H9 (cell line): ENCODE results near the gene ADIG. TPM values are rescaled to one million over a fixed set of nuclear protein-coding genes. Genes with fewer than 3 reads are reported as not detected.

ENCODE experiments used
- DNase-seq: peaks from one replicate; pipeline ENCODE4 v3.0.0-alpha.2; 2017
- H2AFZ ChIP-seq: one replicate; pipeline ENCODE4 v1.6.1; 2013; ENCODE audit warnings: mild to moderate bottlenecking, low read length, control low read depth, moderate library complexity
- H2AK5ac ChIP-seq: 2 replicates; pipeline ENCODE4 v1.6.1; 2013; ENCODE audit warnings: low read length, control low read depth, mixed read lengths; ENCODE audit not compliant: insufficient read length
- H2BK120ac ChIP-seq: one replicate; pipeline ENCODE4 v1.6.1; 2013; ENCODE audit warnings: low read depth, mild to moderate bottlenecking, low read length, control low read depth, inconsistent platforms; ENCODE audit not compliant: poor library complexity, severe bottlenecking
- H2BK12ac ChIP-seq: 2 replicates; pipeline ENCODE4 v1.6.1; 2013; ENCODE audit warnings: low read length, control low read depth, mixed read lengths, low read depth; ENCODE audit not compliant: insufficient read length
- H2BK15ac ChIP-seq: 2 replicates; pipeline ENCODE4 v1.6.1; 2013; ENCODE audit warnings: low read depth, low read length, control low read depth
- H2BK20ac ChIP-seq: one replicate; pipeline ENCODE4 v1.6.1; 2013; ENCODE audit warnings: low read depth, mild to moderate bottlenecking, low read length, control low read depth, inconsistent platforms; ENCODE audit not compliant: poor library complexity, severe bottlenecking
- H2BK5ac ChIP-seq: 2 replicates; pipeline ENCODE4 v1.6.1; 2013; ENCODE audit warnings: low read length, control low read depth, mixed read lengths; ENCODE audit not compliant: insufficient read length
- H3K14ac ChIP-seq: 2 replicates; pipeline ENCODE4 v1.6.1; 2013; ENCODE audit warnings: low read length, control low read depth; ENCODE audit not compliant: insufficient read depth
- H3K18ac ChIP-seq: 2 replicates; pipeline ENCODE4 v1.6.1; 2013; ENCODE audit warnings: low read depth, mild to moderate bottlenecking, mixed read lengths, low read length, control low read depth; ENCODE audit not compliant: insufficient read length
- H3K23ac ChIP-seq: 2 replicates; pipeline ENCODE4 v1.6.1; 2013; ENCODE audit warnings: low read length, control low read depth, mixed read lengths, low read depth; ENCODE audit not compliant: insufficient read length
- H3K23me2 ChIP-seq: 2 replicates; pipeline ENCODE4 v1.6.1; 2013; ENCODE audit warnings: low read depth, mild to moderate bottlenecking, mixed read lengths, low read length, control low read depth; ENCODE audit not compliant: insufficient read length, poor library complexity, severe bottlenecking
- H3K27ac ChIP-seq: 2 replicates; pipeline ENCODE4 v1.5.1; 2013; ENCODE audit warnings: low read length, control low read depth, mixed read lengths, low read depth; ENCODE audit not compliant: insufficient read length
- H3K27me3 ChIP-seq: 2 replicates; pipeline ENCODE4 v1.6.1; 2013; ENCODE audit warnings: low read length, control low read depth, inconsistent platforms; ENCODE audit not compliant: insufficient read depth
- H3K4ac ChIP-seq: 2 replicates; pipeline ENCODE4 v1.6.1; 2013; ENCODE audit warnings: low read depth, mild to moderate bottlenecking, control low read depth, inconsistent platforms, low read length, moderate library complexity
- H3K4me1 ChIP-seq: 2 replicates; pipeline ENCODE4 v1.6.1; 2013; ENCODE audit warnings: low read length, control low read depth, inconsistent platforms; ENCODE audit not compliant: insufficient read depth
- H3K4me2 ChIP-seq: 2 replicates; pipeline ENCODE4 v1.6.1; 2013; ENCODE audit warnings: low read length, control low read depth, mixed read lengths; ENCODE audit not compliant: insufficient read length, insufficient read depth
- H3K56ac ChIP-seq: 2 replicates; pipeline ENCODE4 v1.6.1; 2013; ENCODE audit warnings: low read depth, mild to moderate bottlenecking, mixed read lengths, low read length, control low read depth; ENCODE audit not compliant: insufficient read length
- H3K79me1 ChIP-seq: 2 replicates; pipeline ENCODE4 v1.6.1; 2013; ENCODE audit warnings: low read depth, mild to moderate bottlenecking, moderate library complexity, low read length, control low read depth, inconsistent platforms; ENCODE audit not compliant: insufficient read depth, poor library complexity, severe bottlenecking
- H3K79me2 ChIP-seq: 2 replicates; pipeline ENCODE4 v1.6.1; 2013; ENCODE audit warnings: low read length, control low read depth, inconsistent platforms; ENCODE audit not compliant: insufficient read depth
- H3K9ac ChIP-seq: 2 replicates; pipeline ENCODE4 v1.6.1; 2013; ENCODE audit warnings: low read length, control low read depth, mixed read lengths; ENCODE audit not compliant: insufficient read length; ENCODE audit errors: extremely low read depth
- H3K9me3 ChIP-seq: one replicate; pipeline ENCODE4 v1.6.1; 2013; ENCODE audit warnings: low read depth, low read length, inconsistent platforms; ENCODE audit not compliant: control insufficient read depth
- H3T11ph ChIP-seq: one replicate; pipeline ENCODE4 v1.6.1; 2013; ENCODE audit warnings: mild to moderate bottlenecking, low read length, control low read depth, inconsistent platforms
- H4K20me1 ChIP-seq: one replicate; pipeline ENCODE4 v1.6.1; 2013; ENCODE audit not compliant: control insufficient read depth, insufficient read length, insufficient read depth
- H4K5ac ChIP-seq: 2 replicates; pipeline ENCODE4 v1.6.1; 2013; ENCODE audit warnings: low read depth, mild to moderate bottlenecking, mixed read lengths, low read length, control low read depth; ENCODE audit not compliant: insufficient read length
- H4K8ac ChIP-seq: replicated peaks from 2 replicates; pipeline ENCODE4 v1.6.1; 2013; ENCODE audit warnings: low read length, control low read depth, mixed read lengths, low read depth; ENCODE audit not compliant: insufficient read length
- H4K91ac ChIP-seq: 2 replicates; pipeline ENCODE4 v1.6.1; 2013; ENCODE audit warnings: low read depth, mild to moderate bottlenecking, moderate library complexity, mixed read lengths, low read length, control low read depth; ENCODE audit not compliant: insufficient read length
- H3K27ac Mint-ChIP-seq, 3 experiments: 2 replicates in 2 of 3; 3 replicates in 1 of 3; pipeline ENCODE4 v1.8.0; 2020 to 2021; ENCODE audit warnings: mixed read lengths in 3 of 3, mild to moderate bottlenecking in 1 of 3, moderate library complexity in 1 of 3
- H3K27me3 Mint-ChIP-seq: 2 replicates; pipeline ENCODE4 v1.8.0; 2021; ENCODE audit warnings: low read depth, mild to moderate bottlenecking, moderate library complexity, mixed read lengths
- H3K36me3 Mint-ChIP-seq, 3 experiments: 2 replicates in 2 of 3; 3 replicates in 1 of 3; pipeline ENCODE4 v1.8.0; 2020 to 2021; ENCODE audit warnings: low read depth in 3 of 3, mixed read lengths in 3 of 3; ENCODE audit not compliant: insufficient read depth in 1 of 3
- H3K4me1 Mint-ChIP-seq, 2 experiments: 2 replicates each; pipeline ENCODE4 v1.8.0; 2020; ENCODE audit warnings: mixed read lengths in 2 of 2
- H3K4me3 Mint-ChIP-seq, 2 experiments: 2 replicates in 1 of 2; 3 replicates in 1 of 2; pipeline ENCODE4 v1.8.0; 2020 to 2021; ENCODE audit warnings: mild to moderate bottlenecking in 2 of 2, mixed read lengths in 2 of 2, moderate library complexity in 1 of 2
- H3K9me3 Mint-ChIP-seq, 2 experiments: 2 replicates in 1 of 2; 3 replicates in 1 of 2; pipeline ENCODE4 v1.8.0; 2020; ENCODE audit warnings: mild to moderate bottlenecking in 2 of 2, mixed read lengths in 2 of 2, moderate library complexity in 1 of 2
- CTCF ChIP-seq: fragments of 200-600 bp; sonication (generic); conservative IDR thresholded peaks from 3 replicates; pipeline ENCODE4 v1.8.0; 2021; ENCODE audit warnings: antibody characterized with exemption, mild to moderate bottlenecking
- WGBS: extraction: QIAGEN DNeasy Blood & Tissue Kit; methylation state at CpG from one replicate; pipeline ENCODE4 v1.1.7; 2013; ENCODE audit warnings: missing lambda C conversion rate, low lambda C conversion rate, mixed read lengths; ENCODE audit not compliant: insufficient read length; ENCODE audit errors: extremely low coverage; 5-methylcytosine and 5-hydroxymethylcytosine counted together
- total RNA-seq: library from RNA; stranded (reverse); gene quantifications from 2 replicates; pipeline ENCODE4 v1.2.1, GENCODE V29; 2021

Gene ADIG
- total RNA-seq, 1 experiment from 2014 or later = not detected

- Histone ChIP-seq H2BK5ac (no peak overlapping the region), H4K5ac (no peak overlapping the region), H3K9me3 (no peaks in the 10 kb centered on the region), H3K79me1 (no peaks in the 10 kb centered on the region), H3T11ph (no peak overlapping the region), H2BK20ac (no peak overlapping the region), H3K56ac (no peak overlapping the region), H4K8ac (no peak overlapping the region), H3K4ac (no peak overlapping the region), H2AK5ac (no peak overlapping the region), H3K27ac (no peak overlapping the region), H3K9ac (no peak overlapping the region), H2BK12ac (no peak overlapping the region), H3K23ac (no peak overlapping the region), H2BK15ac (no peak overlapping the region), H2BK120ac (no peak overlapping the region), H3K14ac (no peak overlapping the region), H3K79me2 (no peaks in the 10 kb centered on the region), H3K27me3 (no peaks in the 10 kb centered on the region), H3K4me1 (no peaks in the 10 kb centered on the region), H4K91ac (no peak overlapping the region), H3K4me2 (no peak overlapping the region), H3K18ac (no peak overlapping the region), H4K20me1 (no peaks in the 10 kb centered on the region), H2AFZ (no peak overlapping the region), H3K23me2 (no peaks in the 10 kb centered on the region)
- Mint-ChIP-seq H3K27me3 (no peaks in the 10 kb centered on the region), H3K36me3 (peaks cover 7 to 69% (median 44%) of the 10 kb centered on the region in 3 experiments; a peak in 5 of 7 replicates), H3K27ac (no peak overlapping the region), H3K4me3 (no peak overlapping the region), H3K4me1 (no peaks in the 10 kb centered on the region), H3K9me3 (no peaks in the 10 kb centered on the region)
- TF ChIP-seq CTCF = no peak
- DNase-seq = no peak
- no CpG with 5 or more reads among the region's 2 CpGs for WGBS
These were observed 35.2 kb upstream of the ADIG start for GRCh38 chr20:38545771-38546170.
